ENCODE measurements around the gene H2BK1. TPM values are rescaled to one million over a fixed set of nuclear protein-coding genes. Genes with fewer than 3 reads are reported as not detected.

Gene H2BK1
- 1 to 10 TPM in 1 of 2 donors, not detected in 1; 3.0 TPM for total RNA-seq

- intact Hi-C loops (cut with DNase I): no loop called here
- no peaks in the 10 kb centered on the region for H3K9me3 ChIP-seq
- TF ChIP-seq, protein P1, sequence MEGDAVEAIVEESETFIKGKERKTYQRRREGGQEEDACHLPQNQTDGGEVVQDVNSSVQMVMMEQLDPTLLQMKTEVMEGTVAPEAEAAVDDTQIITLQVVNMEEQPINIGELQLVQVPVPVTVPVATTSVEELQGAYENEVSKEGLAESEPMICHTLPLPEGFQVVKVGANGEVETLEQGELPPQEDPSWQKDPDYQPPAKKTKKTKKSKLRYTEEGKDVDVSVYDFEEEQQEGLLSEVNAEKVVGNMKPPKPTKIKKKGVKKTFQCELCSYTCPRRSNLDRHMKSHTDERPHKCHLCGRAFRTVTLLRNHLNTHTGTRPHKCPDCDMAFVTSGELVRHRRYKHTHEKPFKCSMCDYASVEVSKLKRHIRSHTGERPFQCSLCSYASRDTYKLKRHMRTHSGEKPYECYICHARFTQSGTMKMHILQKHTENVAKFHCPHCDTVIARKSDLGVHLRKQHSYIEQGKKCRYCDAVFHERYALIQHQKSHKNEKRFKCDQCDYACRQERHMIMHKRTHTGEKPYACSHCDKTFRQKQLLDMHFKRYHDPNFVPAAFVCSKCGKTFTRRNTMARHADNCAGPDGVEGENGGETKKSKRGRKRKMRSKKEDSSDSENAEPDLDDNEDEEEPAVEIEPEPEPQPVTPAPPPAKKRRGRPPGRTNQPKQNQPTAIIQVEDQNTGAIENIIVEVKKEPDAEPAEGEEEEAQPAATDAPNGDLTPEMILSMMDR (IDR thresholded peaks at IDR 0.05): no peak
- no peak for TF ChIP-seq POLR2AphosphoS5 (IDR thresholded peaks at IDR 0.05)
- TF ChIP-seq POLR2A (IDR thresholded peaks at IDR 0.05): no peak
- no peak for DNase-seq (ENCODE audit: low spot score)
- H3K36me3 ChIP-seq: peaks cover 0 to under 1% of the 10 kb centered on the region in 2 donors
- no peaks in the 10 kb centered on the region for H3K27me3 ChIP-seq (replicated peaks; ENCODE audit: insufficient read depth)
- 73% methylated on average over 17 of the region's 17 CpGs for WGBS
- H3K4me3 ChIP-seq: no peak within 1 kb of the TSS
- H3K27ac ChIP-seq: no peak within 1 kb of the TSS
- no peaks in the 10 kb centered on the region for H3K4me1 ChIP-seq (replicated peaks)
Measured at GRCh38 chr7:151210087-151210854, at the start of gene H2BK1. H2BK1 (minus strand) TSS chr7:151210488; CDS start chr7:151210318, 170 bp downstream.

DNA sequence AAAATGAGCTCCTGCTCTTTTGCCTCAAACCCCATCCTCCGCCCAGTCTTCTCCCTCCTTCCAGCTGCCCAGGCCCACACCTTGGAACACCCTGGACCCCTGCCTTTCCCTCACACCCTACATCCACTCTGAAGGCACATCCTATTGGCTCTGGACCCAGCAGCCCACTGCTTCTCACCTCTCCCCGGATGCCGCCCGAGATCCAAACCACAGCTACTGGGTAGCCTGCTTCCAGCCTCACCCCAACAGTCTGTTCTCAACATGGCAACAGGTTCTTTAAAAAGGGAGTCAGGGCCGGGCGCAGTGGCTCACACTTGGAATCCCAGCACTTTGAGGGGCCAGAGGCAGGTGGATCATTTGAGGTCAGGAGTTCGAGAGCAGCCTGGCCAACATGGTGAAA is 47.7 kb upstream of the H2BK1 start:
- no peak for DNase-seq (ENCODE audit: low spot score)
- WGBS: 93% methylated on average over 7 of the region's 7 CpGs
- H3K4me1 ChIP-seq (replicated peaks): no peaks in the 10 kb centered on the region
- TF ChIP-seq POLR2AphosphoS5 (IDR thresholded peaks at IDR 0.05): no peak
- no peaks in the 10 kb centered on the region for H3K36me3 ChIP-seq
- H3K27me3 ChIP-seq (replicated peaks; ENCODE audit: insufficient read depth): no peaks in the 10 kb centered on the region
- intact Hi-C loops (cut with DNase I): no loop called here
- no peaks in the 10 kb centered on the region for H3K9me3 ChIP-seq
- no peak overlapping the region for H3K27ac ChIP-seq
- H3K4me3 ChIP-seq: no peak overlapping the region

- no peaks in the 10 kb centered on the region for H3K4me1 ChIP-seq (replicated peaks)
- H3K27ac ChIP-seq: no peak overlapping the region
- no peaks in the 10 kb centered on the region for H3K27me3 ChIP-seq (replicated peaks; ENCODE audit: insufficient read depth)
- WGBS: 36% methylated on average over 16 of the region's 16 CpGs
- no peak for DNase-seq (ENCODE audit: low spot score)
- H3K9me3 ChIP-seq: no peaks in the 10 kb centered on the region
- TF ChIP-seq POLR2A (IDR thresholded peaks at IDR 0.05) (no peak), POLR2AphosphoS5 (IDR thresholded peaks at IDR 0.05) (no peak)
- TF ChIP-seq, protein P1 (IDR thresholded peaks at IDR 0.05): no peak
- intact Hi-C loops (cut with DNase I): no loop called here
- no peaks in the 10 kb centered on the region for H3K36me3 ChIP-seq
- H3K4me3 ChIP-seq: no peak overlapping the region
Measured at GRCh38 chr7:151256410-151257045, 46.2 kb upstream of the H2BK1 start.

- H3K4me1 ChIP-seq (replicated peaks): no peaks in the 10 kb centered on the region
- no peaks in the 10 kb centered on the region for H3K27me3 ChIP-seq (replicated peaks; ENCODE audit: insufficient read depth)
- no peak for DNase-seq (ENCODE audit: low spot score)
- intact Hi-C loops (cut with DNase I): no loop called here
- no peaks in the 10 kb centered on the region for H3K36me3 ChIP-seq
- H3K27ac ChIP-seq: no peak overlapping the region
- H3K4me3 ChIP-seq: no peak overlapping the region
- WGBS: 72% methylated on average over 7 of the region's 7 CpGs
- TF ChIP-seq POLR2AphosphoS5 (IDR thresholded peaks at IDR 0.05) (no peak), POLR2A (IDR thresholded peaks at IDR 0.05) (no peak)
- TF ChIP-seq, protein P1 (IDR thresholded peaks at IDR 0.05): no peak
- H3K9me3 ChIP-seq: no peaks in the 10 kb centered on the region
Measured at GRCh38 chr7:151255390-151255789, 45.1 kb upstream of the H2BK1 start.

- Histone ChIP-seq H3K27me3 (replicated peaks; ENCODE audit: insufficient read depth) (no peaks in the 10 kb centered on the region), H3K4me1 (replicated peaks) (no peaks in the 10 kb centered on the region), H3K36me3 (no peaks in the 10 kb centered on the region), H3K27ac (no peak overlapping the region), H3K9me3 (no peaks in the 10 kb centered on the region), H3K4me3 (no peak overlapping the region)
- WGBS: 84% methylated on average over 11 of the region's 11 CpGs
- no peak for TF ChIP-seq POLR2AphosphoS5 (IDR thresholded peaks at IDR 0.05)
- intact Hi-C loops (cut with DNase I): loop anchor here (5.0 kb wide), 1 partner anchor 87 kb away; the partner anchor contains the start of gene NUB1
- no peak for DNase-seq (ENCODE audit: low spot score)
Measured at GRCh38 chr7:151254851-151255250, 44.6 kb upstream of the H2BK1 start.
